ENCODE results near the gene DUOX1.

Gene DUOX1

GRCh38 chr15:45137703-45138102 is 7.9 kb downstream of the DUOX1 start:
- Histone ChIP-seq H2AFZ (ENCODE audit: low read depth, low read length) (no peak overlapping the region), H3K27me3 (ENCODE audit: insufficient read depth, low read length, poor library complexity) (no peaks in the 10 kb centered on the region), H3K79me2 (ENCODE audit: insufficient read depth, low read length) (no peaks in the 10 kb centered on the region), H3K27ac (ENCODE audit: low read length) (no peak overlapping the region), H3K4me1 (ENCODE audit: insufficient read depth, low read length) (no peaks in the 10 kb centered on the region), H3K9me3 (ENCODE audit: insufficient read depth, low read length, severe bottlenecking) (no peaks in the 10 kb centered on the region), H4K20me1 (ENCODE audit: insufficient read depth, low read length) (no peaks in the 10 kb centered on the region), H3K4me2 (ENCODE audit: insufficient read depth, low read length) (no peak overlapping the region), H3K9ac (ENCODE audit: low read depth, low read length) (no peak overlapping the region), H3K4me3 (ENCODE audit: low read depth in 1 of 2, low read length in 2 of 2) (no peak overlapping the region), H3K36me3 (ENCODE audit: insufficient read depth, low read length) (no peaks in the 10 kb centered on the region)
- no peak for DNase-seq
- ATAC-seq (ENCODE audit: insufficient read depth, low read depth) = no peak
- TF ChIP-seq CTCF (IDR thresholded peaks at IDR 0.05; ENCODE audit: borderline replicate concordance, extremely low read depth, low read length, poor library complexity, severe bottlenecking) (no peak), EZH2 (IDR thresholded peaks at IDR 0.05; ENCODE audit: borderline replicate concordance, low read depth, low read length, severe bottlenecking) (no peak)

DNA sequence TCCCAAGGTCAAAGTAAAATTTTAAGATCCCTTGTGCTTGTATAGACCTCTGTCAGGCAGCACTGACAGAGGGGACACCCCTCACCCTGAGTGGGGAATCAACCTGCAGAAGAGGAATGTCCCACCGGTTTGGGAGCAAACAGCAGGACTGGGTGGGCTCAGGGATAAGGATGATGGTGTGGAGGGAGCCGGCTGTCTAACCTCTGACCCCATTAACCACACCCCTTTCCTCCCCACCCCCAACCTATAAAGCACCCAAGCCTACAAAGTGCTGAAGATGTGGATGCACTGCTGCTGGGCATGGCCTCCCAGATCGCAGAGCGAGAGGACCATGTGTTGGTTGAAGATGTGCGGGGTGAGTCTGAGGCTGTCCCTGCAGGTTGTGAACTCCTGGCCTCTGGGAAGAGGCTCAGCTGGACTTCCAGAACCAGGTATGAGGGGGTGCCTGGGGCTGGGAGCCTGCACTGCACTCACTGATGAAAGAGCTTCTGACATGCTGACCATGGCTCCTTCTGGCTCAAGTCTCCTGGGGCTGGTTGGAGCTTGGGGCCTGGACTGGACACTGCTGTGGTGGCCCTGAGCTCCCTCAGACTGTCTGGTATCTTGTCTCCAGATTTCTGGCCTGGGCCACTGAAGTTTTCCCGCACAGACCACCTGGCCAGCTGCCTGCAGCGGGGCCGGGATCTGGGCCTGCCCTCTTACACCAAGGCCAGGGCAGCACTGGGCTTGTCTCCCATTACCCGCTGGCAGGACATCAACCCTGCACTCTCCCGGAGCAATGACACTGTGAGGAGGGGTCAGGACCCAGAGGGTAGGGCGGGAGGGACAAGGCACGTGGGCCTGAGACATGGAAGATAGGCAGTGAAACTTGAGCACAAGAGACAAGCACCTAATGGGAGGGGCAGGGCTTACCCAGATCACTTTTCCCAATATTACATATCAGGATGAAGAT is 9.3 kb downstream of the DUOX1 start:
- H2AFZ ChIP-seq (ENCODE audit: low read depth, low read length) = no peak overlapping the region

DNA sequence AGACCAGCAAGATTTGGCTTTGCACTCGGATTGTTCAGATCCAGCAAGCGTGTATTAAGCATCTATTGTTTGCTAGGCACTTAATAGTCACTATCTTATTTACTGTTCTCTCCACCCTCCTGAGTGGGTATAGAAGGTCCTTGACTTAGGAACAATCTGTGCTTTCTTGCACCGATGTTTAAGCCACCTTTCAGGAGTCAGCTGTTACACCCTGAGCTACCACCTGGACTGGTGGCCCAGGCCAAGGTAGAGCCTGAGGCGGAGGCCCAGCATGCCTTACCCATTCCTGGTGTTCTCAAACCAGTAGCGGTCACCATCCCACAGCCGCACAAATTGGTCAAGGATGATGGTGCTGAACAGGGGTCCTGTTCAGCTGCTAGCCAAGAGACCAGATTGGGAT is 10.0 kb downstream of the DUOX1 start:
- no peaks in the 10 kb centered on the region for H3K4me1 ChIP-seq (ENCODE audit: insufficient read depth, low read length)
- no peak for TF ChIP-seq CTCF (IDR thresholded peaks at IDR 0.05; ENCODE audit: borderline replicate concordance, extremely low read depth, low read length, poor library complexity, severe bottlenecking)
- TF ChIP-seq EZH2 (IDR thresholded peaks at IDR 0.05; ENCODE audit: borderline replicate concordance, low read depth, low read length, severe bottlenecking) = no peak
- H4K20me1 ChIP-seq (ENCODE audit: insufficient read depth, low read length) = no peaks in the 10 kb centered on the region
- ATAC-seq (ENCODE audit: insufficient read depth, low read depth) (no peak), DNase-seq (no peak)
- no peak overlapping the region for H3K4me3 ChIP-seq (ENCODE audit: low read depth in 1 of 2, low read length in 2 of 2)
- H3K79me2 ChIP-seq (ENCODE audit: insufficient read depth, low read length) = no peaks in the 10 kb centered on the region
- no peaks in the 10 kb centered on the region for H3K27me3 ChIP-seq (ENCODE audit: insufficient read depth, low read length, poor library complexity)
- no peaks in the 10 kb centered on the region for H3K36me3 ChIP-seq (ENCODE audit: insufficient read depth, low read length)
- H2AFZ ChIP-seq (ENCODE audit: low read depth, low read length) = no peak overlapping the region
- H3K9ac ChIP-seq (ENCODE audit: low read depth, low read length) = no peak overlapping the region
- no peaks in the 10 kb centered on the region for H3K9me3 ChIP-seq (ENCODE audit: insufficient read depth, low read length, severe bottlenecking)
- H3K4me2 ChIP-seq (ENCODE audit: insufficient read depth, low read length) = no peak overlapping the region
- no peak overlapping the region for H3K27ac ChIP-seq (ENCODE audit: low read length)

More for the DNA sequence above, 9.3 kb downstream of the DUOX1 start:
- Histone ChIP-seq H3K27ac (ENCODE audit: low read length) (no peak overlapping the region), H3K4me1 (ENCODE audit: insufficient read depth, low read length) (no peaks in the 10 kb centered on the region), H3K4me2 (ENCODE audit: insufficient read depth, low read length) (no peak overlapping the region), H3K4me3 (ENCODE audit: low read depth in 1 of 2, low read length in 2 of 2) (no peak overlapping the region), H3K79me2 (ENCODE audit: insufficient read depth, low read length) (no peaks in the 10 kb centered on the region), H3K9me3 (ENCODE audit: insufficient read depth, low read length, severe bottlenecking) (no peaks in the 10 kb centered on the region), H3K36me3 (ENCODE audit: insufficient read depth, low read length) (no peaks in the 10 kb centered on the region), H3K27me3 (ENCODE audit: insufficient read depth, low read length, poor library complexity) (no peaks in the 10 kb centered on the region), H3K9ac (ENCODE audit: low read depth, low read length) (no peak overlapping the region), H4K20me1 (ENCODE audit: insufficient read depth, low read length) (no peaks in the 10 kb centered on the region)
- DNase-seq (no peak), ATAC-seq (ENCODE audit: insufficient read depth, low read depth) (no peak)
- TF ChIP-seq CTCF (IDR thresholded peaks at IDR 0.05; ENCODE audit: borderline replicate concordance, extremely low read depth, low read length, poor library complexity, severe bottlenecking) (no peak), EZH2 (IDR thresholded peaks at IDR 0.05; ENCODE audit: borderline replicate concordance, low read depth, low read length, severe bottlenecking) (no peak)
